MM.1S (cell line): ENCODE data around the gene ASPSCR1.

Experiments
- DNase-seq: peaks from one replicate; pipeline ENCODE4 v3.0.0-alpha.2; 2015
- H2AFZ ChIP-seq: fragments of 300-600 bp; sonication (generic); 2 replicates; pipeline ENCODE4 v1.6.0; 2016; ENCODE audit warnings: antibody characterized with exemption, low read length
- H3F3A ChIP-seq: fragments of 300-600 bp; sonication (generic); 2 replicates; pipeline ENCODE4 v1.6.1; 2016; ENCODE audit warnings: mild to moderate bottlenecking, antibody characterized with exemption, low read length, moderate library complexity, mixed read lengths; ENCODE audit not compliant: insufficient read depth
- H3K27ac ChIP-seq: fragments of 300-600 bp; sonication (generic); 2 replicates; pipeline ENCODE4 v1.5.1; 2016; ENCODE audit warnings: mild to moderate bottlenecking, low read length
- H3K27me3 ChIP-seq: fragments of 300-600 bp; sonication (generic); replicated peaks from 2 replicates; pipeline ENCODE4 v1.6.0; 2016; ENCODE audit warnings: low read length; ENCODE audit not compliant: insufficient read depth
- H3K36me3 ChIP-seq: fragments of 300-600 bp; sonication (generic); replicated peaks from 2 replicates; pipeline ENCODE4 v1.6.1; 2016; ENCODE audit warnings: mild to moderate bottlenecking, low read length, mixed read lengths; ENCODE audit not compliant: insufficient read depth
- H3K4me1 ChIP-seq: fragments of 300-600 bp; sonication (generic); 2 replicates; pipeline ENCODE4 v1.6.1; 2016; ENCODE audit warnings: low read length, mixed read lengths
- H3K4me2 ChIP-seq: fragments of 300-600 bp; sonication (generic); 2 replicates; pipeline ENCODE4 v1.6.0; 2016; ENCODE audit warnings: low read depth, low read length
- H3K4me3 ChIP-seq: fragments of 300-600 bp; sonication (generic); 2 replicates; pipeline ENCODE4 v1.5.1; 2016; ENCODE audit warnings: low read length, mixed read lengths
- H3K79me2 ChIP-seq: fragments of 300-600 bp; sonication (generic); 2 replicates; pipeline ENCODE4 v1.6.1; 2016; ENCODE audit warnings: mixed run types, low read length, mixed read lengths
- H3K9ac ChIP-seq: fragments of 300-600 bp; sonication (generic); 2 replicates; pipeline ENCODE4 v1.6.1; 2016; ENCODE audit warnings: low read length, mixed read lengths
- H3K9me2 ChIP-seq: fragments of 300-600 bp; sonication (generic); replicated peaks from 2 replicates; pipeline ENCODE4 v1.6.1; 2016; ENCODE audit warnings: mild to moderate bottlenecking, low read length, mixed read lengths; ENCODE audit not compliant: insufficient read depth
- H3K9me3 ChIP-seq: fragments of 300-600 bp; sonication (generic); replicated peaks from 2 replicates; pipeline ENCODE4 v1.6.1; 2016; ENCODE audit warnings: mild to moderate bottlenecking, low read length, mixed read lengths; ENCODE audit not compliant: insufficient read depth
- H4K20me1 ChIP-seq: fragments of 300-600 bp; sonication (generic); 2 replicates; pipeline ENCODE4 v1.6.1; 2016; ENCODE audit warnings: mild to moderate bottlenecking, low read length, moderate library complexity, mixed read lengths; ENCODE audit not compliant: insufficient read depth
- EZH2 ChIP-seq: fragments of 300-600 bp; sonication (generic); optimal IDR thresholded peaks from 2 replicates; pipeline ENCODE3; 2017; ENCODE audit warnings: low read depth, mild to moderate bottlenecking, antibody characterized with exemption, low read length, mixed read lengths
- EZH2phosphoT487 ChIP-seq: fragments of 300-600 bp; sonication (generic); IDR thresholded peaks from 2 replicates; pipeline ENCODE4 v1.6.1; 2018; ENCODE audit warnings: antibody characterized with exemption, low read length
- TF ChIP-seq, protein P1 (sequence below): fragments of 300-600 bp; sonication (generic); IDR thresholded peaks from 2 replicates; pipeline ENCODE4 v1.5.1; 2016; ENCODE audit warnings: antibody characterized with exemption, low read length, mixed read lengths

ASPSCR1 gene

DNA sequence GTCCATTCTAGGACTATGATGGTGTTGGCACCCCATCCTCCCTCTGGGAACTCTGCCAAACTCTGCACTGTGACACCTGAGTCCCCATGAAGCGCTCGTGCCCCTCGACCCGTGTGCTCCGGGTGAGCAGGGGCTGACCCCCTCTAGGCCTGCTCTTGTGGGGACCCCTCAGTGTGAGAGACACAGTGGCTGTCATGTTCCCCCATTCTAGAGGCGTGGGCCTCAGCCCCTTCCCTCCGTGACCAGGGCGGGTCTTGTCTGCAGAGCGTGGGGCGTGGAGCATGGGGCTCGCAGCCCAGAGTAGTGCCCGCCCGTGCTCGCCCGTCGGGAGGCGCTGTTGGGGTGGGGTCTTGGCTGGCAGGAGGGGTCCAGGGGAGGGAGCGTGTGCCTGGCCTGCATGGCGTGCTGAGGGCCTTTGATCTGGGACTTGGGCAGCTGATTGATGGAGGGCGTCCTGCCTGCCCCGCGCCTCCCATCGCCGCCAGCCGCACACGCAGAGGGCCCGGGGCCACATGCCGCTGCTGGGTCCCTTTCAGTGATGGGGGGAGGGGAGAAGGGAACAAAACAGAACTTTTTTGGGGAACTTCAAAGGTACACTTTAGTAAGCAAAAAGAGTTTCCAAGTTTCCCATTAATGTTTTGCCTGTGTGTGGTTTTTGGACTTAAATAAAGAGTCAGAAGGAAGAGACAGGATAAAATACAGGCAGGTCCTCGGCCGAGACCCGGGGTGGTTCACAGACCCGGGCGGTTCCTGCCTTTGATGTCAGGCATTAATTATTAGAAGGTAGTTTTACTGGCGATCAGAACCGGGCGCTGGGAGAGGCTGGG is 22.8 kb downstream of the ASPSCR1 start:
- H3K27me3 ChIP-seq: no peaks in the 10 kb centered on the region
- H3K9ac ChIP-seq: no peak overlapping the region
- H3F3A ChIP-seq: no peaks in the 10 kb centered on the region
- H3K9me2 ChIP-seq: no peaks in the 10 kb centered on the region
- H4K20me1 ChIP-seq: no peaks in the 10 kb centered on the region
- H3K4me2 ChIP-seq: no peak overlapping the region
- no peaks in the 10 kb centered on the region for H3K4me1 ChIP-seq
- no peaks in the 10 kb centered on the region for H3K79me2 ChIP-seq
- no peak overlapping the region for H3K27ac ChIP-seq
- no peaks in the 10 kb centered on the region for H3K36me3 ChIP-seq
- H3K4me3 ChIP-seq: no peak overlapping the region
- no peaks in the 10 kb centered on the region for H3K9me3 ChIP-seq
- no peak overlapping the region for H2AFZ ChIP-seq
- TF ChIP-seq EZH2: no peak
- TF ChIP-seq EZH2phosphoT487: no peak
- TF ChIP-seq, protein P1, sequence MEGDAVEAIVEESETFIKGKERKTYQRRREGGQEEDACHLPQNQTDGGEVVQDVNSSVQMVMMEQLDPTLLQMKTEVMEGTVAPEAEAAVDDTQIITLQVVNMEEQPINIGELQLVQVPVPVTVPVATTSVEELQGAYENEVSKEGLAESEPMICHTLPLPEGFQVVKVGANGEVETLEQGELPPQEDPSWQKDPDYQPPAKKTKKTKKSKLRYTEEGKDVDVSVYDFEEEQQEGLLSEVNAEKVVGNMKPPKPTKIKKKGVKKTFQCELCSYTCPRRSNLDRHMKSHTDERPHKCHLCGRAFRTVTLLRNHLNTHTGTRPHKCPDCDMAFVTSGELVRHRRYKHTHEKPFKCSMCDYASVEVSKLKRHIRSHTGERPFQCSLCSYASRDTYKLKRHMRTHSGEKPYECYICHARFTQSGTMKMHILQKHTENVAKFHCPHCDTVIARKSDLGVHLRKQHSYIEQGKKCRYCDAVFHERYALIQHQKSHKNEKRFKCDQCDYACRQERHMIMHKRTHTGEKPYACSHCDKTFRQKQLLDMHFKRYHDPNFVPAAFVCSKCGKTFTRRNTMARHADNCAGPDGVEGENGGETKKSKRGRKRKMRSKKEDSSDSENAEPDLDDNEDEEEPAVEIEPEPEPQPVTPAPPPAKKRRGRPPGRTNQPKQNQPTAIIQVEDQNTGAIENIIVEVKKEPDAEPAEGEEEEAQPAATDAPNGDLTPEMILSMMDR: no peak
- DNase-seq: no peak

DNA sequence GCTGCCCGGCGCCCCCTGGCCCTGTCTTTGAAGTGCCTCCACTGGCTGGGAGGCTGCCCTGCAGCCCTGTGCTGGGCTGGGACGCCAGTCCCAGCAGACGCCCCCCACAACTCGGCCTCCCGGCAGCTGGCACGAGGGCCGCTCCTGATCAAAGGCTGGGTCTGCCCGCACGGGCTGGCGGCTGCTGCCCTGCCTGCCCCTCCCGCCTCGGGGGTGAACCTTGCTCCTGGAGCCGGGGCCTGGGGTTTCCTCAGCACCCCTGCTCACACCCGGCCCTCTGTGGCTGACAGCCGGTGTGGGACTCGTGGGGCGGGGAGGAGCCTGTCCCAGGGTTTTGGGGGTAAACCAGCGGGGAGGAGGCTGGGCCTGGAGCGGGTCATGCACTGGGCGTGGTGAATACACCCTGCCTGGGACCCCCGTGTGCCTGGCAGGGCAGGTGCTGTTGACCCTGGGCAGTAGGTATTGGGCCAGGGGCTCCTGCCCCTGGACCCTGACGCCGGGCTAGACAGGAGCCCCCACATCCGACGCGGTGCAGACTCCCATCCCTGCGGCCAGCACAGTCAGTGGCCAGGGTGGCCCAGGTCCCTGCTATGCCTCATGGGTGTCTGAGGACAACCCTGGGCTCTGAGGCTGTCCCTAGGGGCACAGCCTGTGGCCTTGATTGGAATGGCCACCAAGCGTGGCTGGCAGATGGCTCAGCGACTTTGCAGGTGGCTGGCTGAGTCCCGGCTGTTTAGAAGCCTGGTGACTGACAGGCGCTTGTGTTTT is 23.6 kb downstream of the ASPSCR1 start:
- Histone ChIP-seq H4K20me1 (no peaks in the 10 kb centered on the region), H3K4me2 (no peak overlapping the region), H3K9ac (no peak overlapping the region)

DNA sequence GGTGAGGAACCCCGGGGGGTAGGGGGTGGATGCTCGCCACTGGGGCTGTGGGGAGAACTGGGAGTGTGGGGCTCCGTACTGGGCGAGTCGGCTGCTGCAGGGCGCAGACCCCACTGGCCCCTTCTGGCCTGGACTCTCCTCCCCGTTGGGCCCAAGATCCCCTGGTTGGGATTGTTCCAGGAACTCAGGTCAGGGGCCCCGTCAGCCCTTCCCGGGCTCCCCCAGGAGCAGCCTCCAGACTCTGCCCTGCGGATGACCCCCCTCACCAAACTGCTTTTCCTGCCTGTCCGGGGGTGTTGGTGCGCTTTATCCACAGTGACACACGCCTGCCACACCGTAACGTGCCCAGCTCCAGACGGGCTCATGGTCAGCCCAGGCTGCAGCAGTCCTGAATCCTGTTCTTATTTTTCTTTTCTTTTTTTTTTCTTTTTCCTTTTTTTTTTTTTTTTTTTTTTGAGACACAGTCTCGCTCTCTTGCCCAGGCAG is 24.2 kb downstream of the ASPSCR1 start:
- Histone ChIP-seq H3K27ac (no peak overlapping the region), H3K27me3 (no peaks in the 10 kb centered on the region), H3K9me2 (no peaks in the 10 kb centered on the region), H3K4me2 (no peak overlapping the region), H3F3A (no peaks in the 10 kb centered on the region), H2AFZ (no peak overlapping the region), H3K4me1 (no peaks in the 10 kb centered on the region), H3K9ac (no peak overlapping the region), H3K9me3 (no peaks in the 10 kb centered on the region), H3K4me3 (no peak overlapping the region), H3K36me3 (no peaks in the 10 kb centered on the region), H4K20me1 (no peaks in the 10 kb centered on the region), H3K79me2 (no peaks in the 10 kb centered on the region)
- no peak for DNase-seq
- TF ChIP-seq EZH2phosphoT487: no peak
- TF ChIP-seq, protein P1: no peak
- no peak for TF ChIP-seq EZH2

More for the DNA sequence above, 23.6 kb downstream of the ASPSCR1 start:
- Histone ChIP-seq H3K36me3 (no peaks in the 10 kb centered on the region), H3K9me2 (no peaks in the 10 kb centered on the region), H2AFZ (no peak overlapping the region), H3K4me3 (no peak overlapping the region), H3K27ac (no peak overlapping the region), H3F3A (no peaks in the 10 kb centered on the region), H3K27me3 (no peaks in the 10 kb centered on the region), H3K9me3 (no peaks in the 10 kb centered on the region), H3K79me2 (no peaks in the 10 kb centered on the region), H3K4me1 (no peaks in the 10 kb centered on the region)
- no peak for DNase-seq
- TF ChIP-seq EZH2: no peak
- TF ChIP-seq, protein P1: no peak
- no peak for TF ChIP-seq EZH2phosphoT487
